ENCODE results near the gene TBPL2.
A peak's percentile ranks its signal among the peaks of the same experiment; 100 is the strongest.
"Not testable (repeated sequence)": the region's sequence is repeated elsewhere in the genome, so short reads cannot be mapped to it uniquely, and the experiment has no call there.

Gene TBPL2

DNA sequence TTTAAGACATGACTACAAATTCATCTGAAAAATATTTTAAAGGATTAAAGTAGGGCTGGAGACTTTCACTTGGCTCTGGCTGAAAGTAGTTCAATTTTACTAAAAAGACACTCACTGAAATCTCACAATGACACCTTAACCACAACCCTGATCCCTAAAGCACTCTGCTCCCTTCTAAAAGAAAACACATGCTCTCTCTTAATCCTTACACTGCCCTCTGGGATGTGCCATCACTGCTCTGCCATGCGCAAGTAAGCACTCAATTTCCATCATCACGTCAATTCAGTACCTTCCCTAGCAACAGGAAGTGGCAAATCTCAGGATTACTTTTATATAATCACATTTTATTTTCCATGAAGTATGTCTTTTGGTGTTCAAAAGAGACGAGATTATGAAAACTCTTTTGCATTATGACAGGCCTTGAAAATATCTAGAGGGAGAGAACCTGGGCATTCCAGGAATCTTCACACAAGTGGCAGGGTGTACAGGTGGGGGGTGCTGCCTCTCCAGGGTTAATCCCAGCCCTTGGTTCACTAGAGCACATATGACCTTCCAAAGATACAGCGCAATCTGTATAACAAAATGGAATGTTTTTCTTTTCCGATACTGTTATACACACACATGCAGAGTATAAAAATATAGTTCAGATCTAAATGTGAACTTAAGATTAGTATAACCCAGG, 36.1 kb downstream of the TBPL2 start:
- DNase-seq (ENCODE audit: low read depth in 2 of 2), result no peak

DNA sequence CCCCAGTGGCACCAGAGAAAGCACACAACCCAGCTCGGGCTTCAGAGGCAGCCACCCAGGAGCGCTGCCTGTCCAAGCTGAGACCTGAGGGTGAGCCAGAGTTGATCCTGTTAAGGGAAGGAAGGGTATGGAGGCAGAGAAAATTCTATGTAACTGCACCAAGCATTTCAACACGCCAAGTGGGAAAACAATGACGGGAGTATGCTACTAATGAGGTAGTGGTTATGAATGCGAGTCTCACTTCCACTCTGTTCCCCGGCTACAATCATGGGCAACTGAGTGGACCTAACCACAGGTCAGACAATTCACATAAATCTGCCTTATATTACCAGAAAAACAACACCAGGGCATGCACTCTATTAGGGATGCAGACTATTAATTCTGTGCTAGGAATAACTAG, 38.7 kb downstream of the TBPL2 start:
- no peak for DNase-seq (ENCODE audit: low read depth in 2 of 2)

DNA sequence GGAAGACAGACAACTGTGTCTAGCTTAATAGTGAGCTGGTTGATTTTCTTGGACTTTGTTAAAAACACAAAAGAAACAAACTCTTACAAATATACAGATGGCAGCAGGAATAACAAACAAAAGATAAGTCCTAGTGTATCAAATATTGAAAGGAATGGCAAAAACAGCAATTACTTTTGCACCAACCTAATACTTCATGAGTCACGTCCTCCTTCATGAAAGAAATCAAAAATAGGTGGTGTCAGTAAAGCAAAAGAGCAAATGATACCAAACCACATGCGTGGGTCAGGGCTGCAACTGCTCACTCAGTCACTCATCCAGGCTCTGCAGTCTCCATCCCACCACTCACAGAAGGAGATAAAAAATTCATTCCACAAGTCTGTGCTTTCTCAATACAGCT, 40.6 kb downstream of the TBPL2 start:
- DNase-seq (ENCODE audit: low read depth in 2 of 2), result no peak

DNA sequence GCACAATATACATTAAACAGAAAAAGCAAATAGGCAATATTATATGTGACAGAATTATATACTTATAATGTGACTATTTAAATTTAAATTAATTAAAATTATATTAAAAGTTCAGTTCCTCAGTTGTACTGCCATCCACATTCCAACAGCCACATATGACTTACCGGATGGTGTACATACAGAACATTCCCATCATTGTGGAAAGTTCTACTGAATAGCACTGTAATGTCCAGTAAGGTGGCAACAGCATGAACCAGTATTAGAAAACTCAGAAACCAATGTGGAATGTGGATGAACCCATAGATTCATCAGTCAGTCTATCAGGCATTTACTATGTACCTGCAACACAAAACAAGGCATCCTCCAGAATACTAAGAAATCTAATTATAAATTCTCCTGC, 41.2 kb downstream of the TBPL2 start:
- no peak for DNase-seq (ENCODE audit: low read depth in 2 of 2)

DNA sequence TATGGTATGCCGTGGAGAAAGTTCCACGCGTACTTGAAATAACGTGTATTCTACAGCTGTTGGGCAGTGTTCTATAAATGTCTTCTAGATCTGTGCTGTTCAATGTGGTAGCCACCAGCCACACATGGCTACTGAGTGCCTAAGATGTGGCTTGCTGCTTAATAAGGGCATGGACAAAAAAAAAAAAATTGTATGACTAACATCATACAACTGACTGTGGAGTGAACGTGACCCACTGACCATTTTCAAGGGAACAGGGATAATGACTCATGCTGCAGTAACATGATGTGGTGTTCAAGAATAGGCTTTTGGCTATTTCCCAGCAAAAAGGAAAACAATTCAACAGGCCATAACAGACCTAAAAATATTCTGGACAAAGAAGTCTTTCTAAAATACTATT, 41.7 kb downstream of the TBPL2 start:
- DNase-seq (ENCODE audit: low read depth in 2 of 2), result no peak

DNA sequence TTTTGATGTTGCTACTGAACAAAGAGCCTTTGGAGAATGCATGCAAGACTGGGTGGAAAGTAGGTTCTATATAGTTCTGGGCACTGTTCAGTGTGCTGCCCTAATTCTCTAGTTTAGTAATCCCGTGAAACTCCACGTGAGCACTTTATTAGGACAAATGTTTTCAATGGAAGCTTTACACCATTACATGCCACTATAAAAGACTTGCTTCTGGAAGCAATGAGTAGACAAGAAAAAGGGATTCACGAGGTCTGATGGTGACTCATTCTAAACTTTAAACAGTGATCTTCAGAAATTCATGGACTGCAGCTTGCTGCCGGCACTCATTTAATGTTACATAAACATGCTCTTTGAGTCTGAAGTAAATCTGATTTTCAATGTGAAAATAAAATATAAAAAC, 51.1 kb downstream of the TBPL2 start:
- no peak for DNase-seq (ENCODE audit: low read depth in 2 of 2)

DNA sequence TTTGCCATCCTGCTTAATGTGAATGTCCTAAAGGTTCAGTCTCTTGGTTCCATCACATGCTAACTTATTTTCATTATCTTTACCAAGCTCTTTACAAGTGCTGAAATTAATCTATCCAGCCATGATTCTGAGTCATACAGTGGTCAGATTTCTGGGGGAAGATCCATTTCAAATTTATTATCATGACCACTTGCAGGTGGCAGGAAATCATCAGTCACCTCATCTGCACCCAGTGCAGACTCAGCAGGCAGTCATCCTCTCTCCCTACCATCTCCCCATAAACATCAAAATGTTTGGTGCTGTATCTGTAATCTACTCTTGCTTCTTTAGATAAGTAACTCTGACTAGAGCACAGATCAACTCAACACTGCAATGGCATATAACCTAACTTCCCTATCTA, 52.3 kb downstream of the TBPL2 start:
- DNase-seq (ENCODE audit: low read depth in 2 of 2), result no peak

DNA sequence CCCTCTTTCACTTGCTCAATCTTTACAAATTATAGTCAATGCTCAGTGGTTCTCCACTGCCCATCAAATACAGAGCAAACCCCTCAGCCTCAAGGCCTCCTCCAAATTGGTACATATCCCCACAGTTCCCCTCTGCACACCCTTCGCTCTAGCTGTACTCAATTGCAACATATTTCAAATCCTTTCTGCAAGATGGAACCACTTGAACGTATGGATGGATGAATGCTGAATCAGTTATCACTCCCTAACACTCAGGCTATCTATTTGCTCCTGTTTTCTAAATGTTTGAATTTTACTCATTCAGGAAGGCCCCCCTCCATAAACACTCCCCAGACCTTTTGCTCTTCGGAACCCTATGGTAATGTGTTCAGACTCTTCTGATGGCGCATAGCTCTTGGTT, 53.3 kb downstream of the TBPL2 start:
- no peak for DNase-seq (ENCODE audit: low read depth in 2 of 2)

DNA sequence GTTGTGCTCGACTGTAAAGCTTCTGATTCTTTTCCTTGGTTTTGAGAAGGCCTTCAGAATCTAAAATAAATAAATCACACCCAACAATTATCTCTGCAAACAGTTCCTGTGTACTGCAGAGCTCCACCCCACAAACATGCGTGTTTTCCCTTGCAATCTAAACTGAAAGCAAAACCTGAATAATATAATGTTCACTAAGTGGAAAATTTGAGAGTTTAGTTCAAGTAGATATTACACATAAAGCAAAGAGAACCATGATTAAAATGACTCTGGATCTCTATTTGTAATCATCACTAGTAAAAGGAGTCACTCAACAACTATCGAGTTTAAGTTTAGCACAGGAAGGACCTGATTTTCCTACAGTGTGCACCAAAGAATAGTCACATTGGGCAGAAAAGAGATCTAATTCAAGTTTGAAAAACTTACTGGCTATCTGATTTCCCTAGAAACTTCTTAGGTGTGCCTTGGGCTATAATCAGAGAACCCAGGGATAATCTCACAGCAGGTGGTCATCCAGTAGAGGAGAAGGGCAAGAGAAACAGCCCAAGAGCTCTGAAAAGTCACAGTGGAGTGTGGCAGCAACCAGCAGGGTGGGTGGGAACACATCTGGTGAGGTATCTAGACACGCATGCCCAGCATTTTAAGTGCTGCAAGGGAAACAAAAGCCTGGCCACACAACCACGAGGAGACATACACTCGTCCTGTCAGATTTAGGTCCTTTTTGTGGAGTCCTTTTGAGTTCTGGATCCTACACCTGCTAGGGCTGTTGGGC, 54.2 kb downstream of the TBPL2 start:
- DNase-seq (ENCODE audit: low read depth in 2 of 2), result peak in 1 of 2 donors; percentile 15

DNA sequence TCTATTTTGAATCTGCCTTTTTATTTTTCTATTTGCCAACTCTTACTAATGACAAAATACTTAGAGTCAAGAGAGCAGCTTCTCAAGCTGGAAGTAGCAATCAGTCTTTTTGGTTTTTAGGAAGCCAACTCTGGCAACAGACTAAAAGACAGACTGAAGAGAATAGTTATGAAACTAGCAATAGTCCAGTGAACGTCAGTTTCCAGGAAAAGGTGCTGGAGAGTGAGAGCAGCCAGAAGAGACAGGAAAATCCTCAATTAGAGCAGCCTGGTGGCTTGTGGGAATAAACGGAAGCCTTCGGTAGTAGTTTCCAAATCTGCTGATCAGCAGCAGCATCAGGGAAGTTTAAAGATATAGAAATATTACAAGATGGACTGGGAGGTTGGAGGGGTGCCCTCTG, 55.9 kb downstream of the TBPL2 start:
- DNase-seq (ENCODE audit: low read depth in 2 of 2), result no peak

DNA sequence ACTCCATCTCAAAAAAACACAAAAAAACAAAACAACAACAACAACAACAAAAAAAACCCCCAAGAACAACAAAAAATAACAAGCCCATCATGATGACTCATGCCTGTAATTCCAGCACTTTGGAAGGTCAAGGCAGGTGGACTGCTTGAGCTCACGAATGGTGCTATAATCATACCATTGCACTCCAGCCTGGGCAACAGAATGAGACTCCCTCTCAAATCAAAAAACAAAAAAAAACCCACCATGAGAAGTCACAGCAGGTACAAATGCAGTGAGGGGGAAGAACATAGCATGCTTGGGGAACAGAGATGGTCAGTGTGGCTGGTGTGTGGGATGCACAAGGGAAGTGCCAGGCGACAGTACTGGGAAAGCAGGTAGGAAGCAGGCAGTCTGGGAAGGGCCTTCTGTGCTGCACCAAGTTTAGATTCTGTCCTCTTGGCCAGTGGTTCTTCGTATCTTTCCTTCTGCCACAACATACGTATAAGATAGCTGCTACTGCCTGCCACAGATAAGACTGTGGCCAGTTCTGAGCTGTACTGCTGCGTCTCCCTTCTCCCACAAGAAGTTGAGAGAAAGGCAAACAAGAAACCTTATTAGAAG, 56.8 kb downstream of the TBPL2 start:
- DNase-seq (ENCODE audit: low read depth in 2 of 2), result no peak

DNA sequence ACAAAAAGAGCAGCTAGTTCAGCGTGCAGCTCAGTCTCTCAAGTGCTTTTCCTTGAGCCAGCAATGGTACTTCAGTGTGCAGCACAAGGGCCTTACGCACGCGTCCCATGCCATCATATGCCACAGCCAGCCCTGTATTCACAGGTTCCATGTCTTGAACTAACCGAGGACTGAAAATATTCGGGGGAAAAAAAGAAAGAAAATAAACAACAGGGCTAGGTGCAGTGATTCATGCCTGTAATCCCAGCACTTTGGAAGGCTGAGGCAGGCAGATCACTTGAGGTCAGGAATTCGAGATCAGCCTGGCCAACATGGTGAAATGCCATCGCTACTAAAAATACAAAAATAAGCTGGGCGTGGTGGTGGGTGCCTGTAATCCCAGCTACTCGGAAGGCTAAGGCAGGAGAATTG, 57.4 kb downstream of the TBPL2 start:
- not testable (repeated sequence) for DNase-seq (ENCODE audit: low read depth in 2 of 2)

DNA sequence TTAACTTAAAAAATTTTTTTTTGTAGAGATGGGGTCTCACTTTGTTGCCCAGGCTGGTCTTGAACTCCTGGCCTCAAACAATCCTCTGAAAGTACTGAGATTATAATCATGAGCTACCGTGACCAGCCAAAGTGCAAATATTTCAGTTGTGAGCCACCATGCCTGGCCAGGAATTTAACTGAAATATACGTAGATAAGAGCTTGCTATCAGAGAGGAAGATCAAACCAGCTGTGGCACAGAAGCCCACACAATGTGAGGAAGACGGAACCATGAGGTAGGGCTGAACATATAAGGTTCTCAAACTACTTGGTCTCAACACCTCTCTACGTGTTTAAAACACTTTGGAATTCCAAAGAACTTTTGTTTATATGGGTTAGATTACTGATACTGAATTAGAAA, 57.9 kb downstream of the TBPL2 start:
- no peak for DNase-seq (ENCODE audit: low read depth in 2 of 2)

DNA sequence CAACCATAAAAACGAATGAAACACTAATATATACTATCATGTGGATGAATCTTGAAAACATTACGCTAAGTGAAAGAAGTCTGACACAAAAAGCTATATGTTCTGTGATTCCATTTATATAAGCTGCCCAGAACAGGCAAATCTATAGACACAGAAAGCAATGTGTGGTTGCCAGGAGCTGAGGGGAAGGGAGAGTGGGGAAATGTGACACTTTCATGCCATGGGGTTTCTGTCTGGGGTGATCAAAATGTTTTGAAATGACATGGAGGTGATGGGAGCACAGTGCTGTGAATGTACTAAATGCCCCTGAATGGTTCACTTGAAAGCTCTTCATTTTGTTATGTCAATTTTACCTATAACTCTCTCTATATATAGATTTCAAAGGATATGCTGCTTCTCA, 58.9 kb downstream of the TBPL2 start:
- no peak for DNase-seq (ENCODE audit: low read depth in 2 of 2)

DNA sequence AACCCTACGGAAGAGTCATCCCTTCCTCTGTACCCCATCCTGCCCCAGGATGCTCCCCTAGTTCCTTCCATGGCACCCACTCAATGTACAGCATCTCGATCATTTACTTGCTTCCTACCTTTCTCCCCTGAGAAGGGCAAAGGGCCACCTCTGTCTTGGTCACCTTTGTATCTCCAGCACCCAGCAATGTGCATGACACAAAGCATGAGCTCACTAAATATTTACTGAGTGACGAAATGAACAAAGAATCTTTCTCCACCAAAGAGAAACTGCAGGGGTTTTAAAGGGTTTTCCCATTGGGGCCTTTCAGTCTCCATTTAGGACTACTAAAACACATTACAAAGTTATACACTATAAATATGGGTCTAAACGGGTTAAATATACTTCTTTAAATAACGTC, 59.4 kb downstream of the TBPL2 start:
- DNase-seq (ENCODE audit: low read depth in 2 of 2), result no peak

DNA sequence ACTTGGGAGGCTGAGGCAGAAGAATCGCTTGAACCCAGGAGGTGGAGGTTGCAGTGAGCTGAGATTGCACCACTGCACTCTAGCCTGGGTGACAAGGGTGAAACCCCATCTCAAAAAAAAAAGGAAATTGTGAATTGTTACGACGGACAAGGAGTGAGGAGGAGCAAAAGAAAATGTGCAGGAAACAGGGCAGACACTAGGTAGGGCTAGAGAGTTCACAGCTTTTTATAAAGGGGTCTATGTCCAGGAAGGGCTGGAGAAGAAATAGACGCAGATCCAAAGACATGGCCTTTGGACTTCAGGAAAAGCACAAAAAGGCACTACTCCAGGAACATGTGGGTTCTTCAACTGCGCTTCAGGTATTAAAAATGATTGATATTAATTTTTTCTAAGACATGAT, 63.2 kb downstream of the TBPL2 start:
- no peak for DNase-seq (ENCODE audit: low read depth in 2 of 2)

DNA sequence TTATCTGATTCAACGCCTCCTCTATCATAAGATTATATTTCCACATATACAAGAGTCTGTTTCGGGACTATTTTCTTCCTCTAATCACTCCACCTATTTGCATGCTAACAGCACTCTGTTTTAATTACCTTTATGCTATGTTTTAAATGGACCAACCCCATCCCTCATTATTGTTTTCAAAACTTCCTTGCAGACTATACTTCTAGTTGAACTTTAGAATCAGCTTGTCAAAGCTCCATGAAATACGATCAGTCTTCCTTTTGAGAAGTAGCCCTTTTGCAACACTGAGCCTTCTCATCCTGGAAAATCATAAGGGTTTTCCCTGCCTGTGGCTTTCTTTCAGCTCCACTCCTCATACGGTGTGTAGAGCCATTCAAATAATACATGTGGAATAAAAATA, 65.6 kb downstream of the TBPL2 start:
- no peak for DNase-seq (ENCODE audit: low read depth in 2 of 2)

DNA sequence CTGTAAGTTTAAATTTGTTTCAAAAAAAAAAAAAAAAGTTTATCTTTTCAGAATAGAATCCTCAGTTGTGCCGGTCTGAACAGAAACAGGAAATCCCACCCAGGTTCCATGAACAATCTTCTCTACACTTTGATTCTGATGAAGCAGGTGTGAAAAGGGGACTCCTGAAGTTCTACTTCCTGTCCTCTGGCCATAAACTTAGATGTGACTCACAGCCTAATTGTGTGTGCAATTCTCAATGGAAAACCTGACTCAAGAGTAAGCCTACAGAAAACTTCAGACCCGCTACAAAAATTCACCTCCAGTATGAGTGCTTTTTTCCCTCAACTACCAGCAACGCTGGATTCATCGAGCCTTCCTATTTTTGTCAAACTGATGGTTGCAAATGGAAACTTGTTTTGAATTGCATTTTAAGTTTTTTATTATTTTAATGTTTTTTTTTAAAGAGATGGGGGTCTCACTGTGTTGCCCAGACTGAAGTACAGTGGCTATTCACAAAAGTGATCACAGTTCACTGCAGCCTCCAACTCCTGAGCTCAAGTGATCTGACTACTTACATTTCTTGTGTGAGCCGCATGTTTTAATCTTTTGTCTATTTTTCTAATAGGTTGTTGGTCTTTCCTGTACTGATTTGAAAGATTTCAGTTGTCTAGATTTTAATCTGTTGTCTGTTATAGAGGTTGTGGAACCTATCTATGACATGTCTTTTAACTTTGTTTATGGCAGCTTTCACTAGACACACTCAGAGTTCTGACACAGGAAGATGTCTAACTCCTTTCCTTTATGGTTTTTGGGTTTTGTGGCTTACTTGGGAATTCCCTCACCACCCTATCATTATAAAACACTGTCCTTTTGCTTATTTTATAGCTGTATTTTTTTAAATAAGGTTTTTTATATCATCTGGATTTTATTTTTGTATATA, 66.4 kb downstream of the TBPL2 start:
- no peak for DNase-seq (ENCODE audit: low read depth in 2 of 2)

DNA sequence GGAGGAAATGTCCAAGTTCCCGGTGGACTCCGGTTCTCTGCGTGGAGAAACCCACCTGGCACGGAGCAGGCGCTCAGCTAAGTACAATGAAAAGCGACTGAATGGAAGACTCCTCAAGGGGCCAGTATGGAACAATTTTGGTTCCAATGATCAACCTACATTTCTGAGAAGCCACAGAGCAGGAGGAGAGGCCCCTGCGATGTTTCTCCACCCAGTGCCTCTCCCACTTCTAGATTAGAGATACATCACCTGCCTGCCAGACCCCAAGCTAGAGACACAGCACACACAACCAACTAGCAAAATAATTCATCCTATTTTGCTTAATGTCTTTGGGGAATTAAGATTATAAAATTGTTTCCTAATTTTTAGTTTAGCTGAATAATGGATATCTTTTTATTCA, 67.6 kb downstream of the TBPL2 start:
- DNase-seq (ENCODE audit: low read depth in 2 of 2), result no peak

DNA sequence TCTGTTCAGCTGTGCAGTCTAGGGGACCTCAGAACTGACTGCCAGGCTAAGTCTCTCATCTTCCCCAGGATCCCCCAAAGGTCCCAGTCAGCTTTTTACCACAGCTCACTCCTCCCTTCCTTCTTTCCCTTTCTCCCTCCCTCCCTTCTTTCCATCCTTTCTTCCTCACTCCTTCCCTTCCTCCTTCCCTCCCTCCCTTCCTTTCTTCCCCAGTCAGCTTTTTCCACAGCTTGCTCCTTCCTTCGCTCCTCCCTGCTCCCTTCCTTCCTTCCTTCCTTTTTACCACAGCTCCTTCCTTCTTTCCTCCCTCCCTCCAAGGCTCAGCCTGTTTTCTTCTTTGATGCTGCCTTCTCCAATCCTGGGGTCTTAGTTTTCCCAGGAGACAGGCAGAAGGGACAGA, 68.0 kb downstream of the TBPL2 start:
- no peak for DNase-seq (ENCODE audit: low read depth in 2 of 2)

DNA sequence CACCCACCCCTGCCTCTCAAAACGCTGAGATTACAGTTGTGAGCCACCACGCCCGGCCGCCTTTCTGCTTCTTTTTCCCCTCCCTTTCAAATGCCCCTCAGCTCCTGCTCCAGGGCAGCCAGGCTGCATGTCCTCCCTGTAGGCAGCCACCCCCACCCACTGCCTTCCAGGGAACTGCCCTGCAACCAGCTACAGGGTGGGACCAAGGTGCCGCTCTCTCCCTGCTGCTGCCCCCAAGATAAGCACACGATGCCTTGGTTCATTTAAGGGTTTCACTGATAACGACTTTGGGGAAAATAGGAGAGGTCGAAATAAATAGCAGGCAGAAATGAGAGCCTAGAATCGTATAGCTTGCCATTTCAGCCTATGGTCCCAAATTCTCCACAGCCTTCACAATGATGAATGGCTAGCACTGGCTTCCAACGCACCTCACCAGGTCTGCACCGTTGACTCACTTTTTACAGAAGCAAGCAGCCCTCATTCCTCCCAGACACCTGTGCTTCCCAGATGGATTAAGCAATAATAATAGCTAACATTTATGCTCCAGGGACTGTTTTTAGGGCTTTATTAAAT, 69.4 kb downstream of the TBPL2 start:
- DNase-seq (ENCODE audit: low read depth in 2 of 2), result no peak

DNA sequence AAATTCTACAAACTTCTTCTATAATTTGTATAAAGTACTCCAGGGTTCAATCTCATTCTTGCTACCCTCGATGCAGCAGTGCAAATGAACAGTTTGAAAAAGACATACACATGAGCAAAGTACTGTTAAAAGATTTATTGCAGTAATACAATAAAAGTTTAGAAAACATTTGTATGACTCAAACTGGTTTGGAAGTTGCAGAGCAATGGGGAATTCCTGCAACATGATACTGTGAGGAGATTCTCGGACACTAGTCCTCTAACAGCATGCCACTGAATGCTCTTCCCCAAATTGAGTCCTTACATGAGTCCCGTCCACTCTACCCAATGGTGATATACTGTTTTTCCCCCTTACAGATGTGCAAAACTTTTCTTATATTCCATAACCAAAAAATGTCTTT, 74.1 kb downstream of the TBPL2 start:
- no peak for DNase-seq (ENCODE audit: low read depth in 2 of 2)

Measured in stimulated activated CD4-positive, alpha-beta T cell treated with anti-CD3 and anti-CD28 coated beads, Interleukin-15, amount 100 ng/mL, for 48 hours (primary cell).